ENCODE data around the gene CDKN2AIPNL. TPM values are rescaled to one million over a fixed set of nuclear protein-coding genes. Genes with fewer than 3 reads are reported as not detected.

Gene CDKN2AIPNL
- total RNA-seq, 2 donors from 2014 or later: 14.5 to 26.3 TPM

- DNase-seq: peak; percentile 77
- Histone ChIP-seq H3K9ac (ENCODE audit: low read depth in 2 of 2, low read length in 2 of 2) (peak overlapping the region; percentile 99 to 100), H3K4me3 (peak overlapping the region; percentile 75), H3K4me1 (peaks cover 3% of the 10 kb centered on the region), H3K27me3 (no peaks in the 10 kb centered on the region), H3K9me3 (no peaks in the 10 kb centered on the region), H3K36me3 (no peaks in the 10 kb centered on the region), H3K27ac (peak overlapping the region; percentile 99)
- TF ChIP-seq, protein P1, sequence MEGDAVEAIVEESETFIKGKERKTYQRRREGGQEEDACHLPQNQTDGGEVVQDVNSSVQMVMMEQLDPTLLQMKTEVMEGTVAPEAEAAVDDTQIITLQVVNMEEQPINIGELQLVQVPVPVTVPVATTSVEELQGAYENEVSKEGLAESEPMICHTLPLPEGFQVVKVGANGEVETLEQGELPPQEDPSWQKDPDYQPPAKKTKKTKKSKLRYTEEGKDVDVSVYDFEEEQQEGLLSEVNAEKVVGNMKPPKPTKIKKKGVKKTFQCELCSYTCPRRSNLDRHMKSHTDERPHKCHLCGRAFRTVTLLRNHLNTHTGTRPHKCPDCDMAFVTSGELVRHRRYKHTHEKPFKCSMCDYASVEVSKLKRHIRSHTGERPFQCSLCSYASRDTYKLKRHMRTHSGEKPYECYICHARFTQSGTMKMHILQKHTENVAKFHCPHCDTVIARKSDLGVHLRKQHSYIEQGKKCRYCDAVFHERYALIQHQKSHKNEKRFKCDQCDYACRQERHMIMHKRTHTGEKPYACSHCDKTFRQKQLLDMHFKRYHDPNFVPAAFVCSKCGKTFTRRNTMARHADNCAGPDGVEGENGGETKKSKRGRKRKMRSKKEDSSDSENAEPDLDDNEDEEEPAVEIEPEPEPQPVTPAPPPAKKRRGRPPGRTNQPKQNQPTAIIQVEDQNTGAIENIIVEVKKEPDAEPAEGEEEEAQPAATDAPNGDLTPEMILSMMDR (IDR thresholded peaks at IDR 0.05): no peak
- intact Hi-C loops (cut with DNase I): loop anchor here (10.0 kb wide), 1 partner anchor 153 kb away; the partner anchor contains the start of gene JADE2
These were observed 39.8 kb downstream of the CDKN2AIPNL start for GRCh38 chr5:134371834-134372340.

- TF ChIP-seq, protein P1 (IDR thresholded peaks at IDR 0.05): no peak
- H3K27ac ChIP-seq: peak within 1 kb of the TSS; percentile 99
- H3K9ac ChIP-seq (ENCODE audit: low read depth in 2 of 2, low read length in 2 of 2): peak within 1 kb of the TSS; percentile 99 to 100
- intact Hi-C loops (cut with DNase I): loop anchor here (10.0 kb wide), 1 partner anchor 154 kb away; the partner anchor contains the start of gene JADE2
- no peaks in the 10 kb centered on the region for H3K27me3 ChIP-seq
- H3K4me1 ChIP-seq: peaks cover 3% of the 10 kb centered on the region
- H3K36me3 ChIP-seq: no peaks in the 10 kb centered on the region
- peak within 1 kb of the TSS; percentile 75 for H3K4me3 ChIP-seq
- no peaks in the 10 kb centered on the region for H3K9me3 ChIP-seq
- peak; percentile 99 for DNase-seq
These were observed 40.5 kb downstream of the CDKN2AIPNL start, which contains the start of gene UBE2B for GRCh38 chr5:134370871-134371833. UBE2B (plus strand) TSS chr5:134371569; CDS start chr5:134371596, 27 bp downstream.

DNA sequence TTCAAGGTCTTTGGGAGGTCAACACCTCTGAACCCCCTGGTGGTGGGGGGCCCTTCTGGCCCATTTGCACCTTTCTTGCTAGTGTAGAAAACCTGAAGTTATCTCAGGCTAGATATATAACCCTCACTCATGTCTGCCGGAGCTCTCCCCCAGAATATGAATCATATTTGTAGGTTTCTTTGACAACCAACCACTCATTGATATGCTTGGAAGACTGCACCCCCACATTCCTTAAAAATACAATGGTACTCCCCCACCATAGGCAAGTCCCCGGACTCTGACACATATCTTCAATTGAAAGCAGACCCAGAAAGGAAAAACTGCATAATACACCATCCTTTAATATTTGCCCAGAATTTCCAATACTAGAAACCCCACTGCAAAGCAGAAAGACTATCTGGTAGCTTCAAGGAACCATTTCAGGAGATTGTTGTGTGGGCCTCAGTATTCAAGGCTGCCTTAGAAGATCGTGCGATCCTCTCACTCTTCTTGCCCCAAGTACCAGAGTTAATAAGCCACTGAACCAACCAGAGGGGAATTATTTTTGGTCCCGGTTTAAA is 41.3 kb downstream of the CDKN2AIPNL start:
- peak overlapping the region; percentile 99 for H3K27ac ChIP-seq
- intact Hi-C loops (cut with DNase I): loop anchor here (10.0 kb wide), 1 partner anchor 154 kb away; the partner anchor contains the start of gene JADE2
- TF ChIP-seq, protein P1 (IDR thresholded peaks at IDR 0.05): no peak
- peak overlapping the region; percentile 38 to 99 for H3K9ac ChIP-seq (ENCODE audit: low read depth in 2 of 2, low read length in 2 of 2)
- H3K4me1 ChIP-seq: peaks cover 3% of the 10 kb centered on the region
- H3K4me3 ChIP-seq: peak overlapping the region; percentile 75
- no peak for DNase-seq
- H3K27me3 ChIP-seq: no peaks in the 10 kb centered on the region
- H3K9me3 ChIP-seq: no peaks in the 10 kb centered on the region
- H3K36me3 ChIP-seq: no peaks in the 10 kb centered on the region

GRCh38 chr5:134365604-134366003 is 46.1 kb downstream of the CDKN2AIPNL start:
- Histone ChIP-seq H3K36me3 (no peaks in the 10 kb centered on the region), H3K4me1 (no peaks in the 10 kb centered on the region), H3K4me3 (no peak overlapping the region), H3K9ac (ENCODE audit: low read depth in 2 of 2, low read length in 2 of 2) (no peak overlapping the region), H3K27ac (no peak overlapping the region), H3K9me3 (no peaks in the 10 kb centered on the region), H3K27me3 (no peaks in the 10 kb centered on the region)
- intact Hi-C loops (cut with DNase I): loop anchor here (10.0 kb wide), 1 partner anchor 61 kb away; no protein-coding TSS in a partner anchor
- DNase-seq: no peak
- TF ChIP-seq, protein P1 (IDR thresholded peaks at IDR 0.05): no peak

DNA sequence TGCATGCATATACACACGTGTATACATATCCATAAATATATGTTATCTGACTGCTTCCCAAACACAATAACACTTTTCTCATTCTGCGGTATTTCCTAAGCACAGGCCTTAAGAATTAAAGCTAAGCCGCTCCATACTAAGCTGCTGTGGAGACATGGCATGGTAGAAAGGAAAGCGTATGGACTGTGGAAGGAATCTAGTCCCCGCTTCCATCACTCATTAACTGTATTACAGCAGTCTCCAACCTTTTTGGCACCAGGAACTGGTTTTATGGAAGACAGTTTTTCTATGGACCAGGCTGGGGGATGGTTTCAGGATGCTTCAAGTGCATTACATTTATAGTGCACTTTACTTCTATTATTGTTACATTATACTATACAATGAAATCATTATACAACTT is 56.0 kb downstream of the CDKN2AIPNL start:
- H3K4me3 ChIP-seq: no peak overlapping the region
- H3K4me1 ChIP-seq: no peaks in the 10 kb centered on the region
- DNase-seq: no peak
- no peak overlapping the region for H3K27ac ChIP-seq
- TF ChIP-seq, protein P1 (IDR thresholded peaks at IDR 0.05): no peak
- no peaks in the 10 kb centered on the region for H3K27me3 ChIP-seq
- no peaks in the 10 kb centered on the region for H3K9me3 ChIP-seq
- intact Hi-C loops (cut with DNase I): no loop called here
- H3K9ac ChIP-seq (ENCODE audit: low read depth in 2 of 2, low read length in 2 of 2): no peak overlapping the region
- no peaks in the 10 kb centered on the region for H3K36me3 ChIP-seq

Data from colonic mucosa (tissue), 4 donors.